ENCODE data around the gene NTM.

NTM gene

DNA sequence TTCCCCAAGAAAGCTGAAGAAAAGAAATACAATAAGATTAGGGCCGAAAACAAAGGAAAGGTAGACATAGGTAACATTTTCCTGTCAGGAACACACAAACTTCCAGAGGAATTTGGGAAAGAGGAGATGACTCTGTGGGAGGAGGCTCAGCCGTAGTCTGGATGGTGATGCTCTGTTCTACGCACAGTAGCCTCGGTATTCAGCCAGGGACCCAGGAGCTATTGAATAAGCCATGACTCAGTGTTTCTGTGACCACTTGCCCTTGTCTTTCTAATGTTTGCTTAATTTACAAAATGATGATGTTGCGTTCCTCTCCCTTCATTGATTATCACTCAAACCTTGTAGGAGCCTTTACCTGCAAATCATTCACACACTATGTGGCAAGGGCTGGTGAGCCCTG is 745.0 kb downstream of the NTM start:
- Histone ChIP-seq H3K9ac (ENCODE audit: low read length) (no peak overlapping the region), H3K79me2 (ENCODE audit: low read length) (no peaks in the 10 kb centered on the region), H3K4me2 (ENCODE audit: low read length) (no peak overlapping the region), H3K27me3 (ENCODE audit: low read depth, low read length) (peaks cover 25% of the 10 kb centered on the region), H3K4me3 (ENCODE audit: low read length) (no peak overlapping the region), H3K36me3 (replicated peaks; ENCODE audit: low read depth, low read length) (no peaks in the 10 kb centered on the region), H4K20me1 (ENCODE audit: insufficient read depth, low read length) (no peaks in the 10 kb centered on the region), H3K4me1 (ENCODE audit: low read length) (no peaks in the 10 kb centered on the region), H2AFZ (ENCODE audit: low read depth, low read length) (no peak overlapping the region), H3K27ac (ENCODE audit: low read length) (no peak overlapping the region), H3K9me3 (ENCODE audit: insufficient read depth, low read length) (no peaks in the 10 kb centered on the region)
- TF ChIP-seq EZH2phosphoT487 (IDR thresholded peaks at IDR 0.05; ENCODE audit: low read depth) = no peak

DNA sequence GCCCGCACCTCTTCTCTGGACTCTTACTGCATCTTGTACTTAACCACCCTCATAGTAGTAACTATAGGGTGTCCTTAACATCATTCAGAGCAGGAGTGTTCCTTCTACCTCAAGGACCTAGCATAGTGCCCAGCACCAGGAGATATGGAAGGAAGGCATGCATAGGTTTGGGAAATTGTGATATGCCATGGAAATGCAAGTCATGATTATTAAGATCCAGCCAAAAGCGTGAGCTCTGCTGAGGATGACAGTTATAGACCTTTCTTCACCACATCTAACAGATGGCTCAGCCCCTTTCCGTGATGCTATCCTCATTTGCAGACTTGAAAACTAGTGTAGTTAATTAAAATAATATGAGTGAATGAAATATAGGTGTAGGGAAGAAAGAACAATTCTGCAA is 746.1 kb downstream of the NTM start:
- H4K20me1 ChIP-seq (ENCODE audit: insufficient read depth, low read length) = no peaks in the 10 kb centered on the region
- no peak overlapping the region for H3K4me2 ChIP-seq (ENCODE audit: low read length)
- H2AFZ ChIP-seq (ENCODE audit: low read depth, low read length) = no peak overlapping the region
- no peak overlapping the region for H3K4me3 ChIP-seq (ENCODE audit: low read length)
- no peak overlapping the region for H3K9ac ChIP-seq (ENCODE audit: low read length)
- H3K27me3 ChIP-seq (ENCODE audit: low read depth, low read length) = peaks cover 24% of the 10 kb centered on the region
- no peaks in the 10 kb centered on the region for H3K36me3 ChIP-seq (replicated peaks; ENCODE audit: low read depth, low read length)
- H3K27ac ChIP-seq (ENCODE audit: low read length) = no peak overlapping the region
- no peaks in the 10 kb centered on the region for H3K4me1 ChIP-seq (ENCODE audit: low read length)
- H3K9me3 ChIP-seq (ENCODE audit: insufficient read depth, low read length) = no peaks in the 10 kb centered on the region
- H3K79me2 ChIP-seq (ENCODE audit: low read length) = no peaks in the 10 kb centered on the region
- TF ChIP-seq EZH2phosphoT487 (IDR thresholded peaks at IDR 0.05; ENCODE audit: low read depth) = no peak
- TF ChIP-seq, protein P1, sequence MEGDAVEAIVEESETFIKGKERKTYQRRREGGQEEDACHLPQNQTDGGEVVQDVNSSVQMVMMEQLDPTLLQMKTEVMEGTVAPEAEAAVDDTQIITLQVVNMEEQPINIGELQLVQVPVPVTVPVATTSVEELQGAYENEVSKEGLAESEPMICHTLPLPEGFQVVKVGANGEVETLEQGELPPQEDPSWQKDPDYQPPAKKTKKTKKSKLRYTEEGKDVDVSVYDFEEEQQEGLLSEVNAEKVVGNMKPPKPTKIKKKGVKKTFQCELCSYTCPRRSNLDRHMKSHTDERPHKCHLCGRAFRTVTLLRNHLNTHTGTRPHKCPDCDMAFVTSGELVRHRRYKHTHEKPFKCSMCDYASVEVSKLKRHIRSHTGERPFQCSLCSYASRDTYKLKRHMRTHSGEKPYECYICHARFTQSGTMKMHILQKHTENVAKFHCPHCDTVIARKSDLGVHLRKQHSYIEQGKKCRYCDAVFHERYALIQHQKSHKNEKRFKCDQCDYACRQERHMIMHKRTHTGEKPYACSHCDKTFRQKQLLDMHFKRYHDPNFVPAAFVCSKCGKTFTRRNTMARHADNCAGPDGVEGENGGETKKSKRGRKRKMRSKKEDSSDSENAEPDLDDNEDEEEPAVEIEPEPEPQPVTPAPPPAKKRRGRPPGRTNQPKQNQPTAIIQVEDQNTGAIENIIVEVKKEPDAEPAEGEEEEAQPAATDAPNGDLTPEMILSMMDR (IDR thresholded peaks at IDR 0.05; ENCODE audit: low read depth, low read length) = no peak

DNA sequence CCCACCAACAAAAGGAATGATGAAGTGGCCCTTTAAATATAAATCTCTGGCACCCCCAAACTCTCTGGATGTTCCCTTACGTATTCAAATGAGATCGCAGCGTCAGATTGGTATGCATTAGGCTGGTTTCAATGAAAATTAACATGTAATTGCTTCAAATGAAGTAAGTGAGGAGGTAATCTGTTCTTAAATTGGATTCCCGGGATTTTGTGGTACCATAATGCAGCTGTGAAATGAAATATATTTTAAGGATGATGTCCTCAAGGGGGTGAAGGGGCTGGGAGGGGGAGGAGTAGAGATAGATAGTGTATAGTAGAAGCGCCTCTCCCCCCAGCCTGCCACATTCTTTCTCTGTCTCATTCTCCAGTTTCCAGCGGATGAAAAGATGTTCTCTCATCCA is 748.2 kb downstream of the NTM start:
- TF ChIP-seq, protein P1 (IDR thresholded peaks at IDR 0.05; ENCODE audit: low read depth, low read length) = no peak
- TF ChIP-seq EZH2phosphoT487 (IDR thresholded peaks at IDR 0.05; ENCODE audit: low read depth) = no peak
- H3K27ac ChIP-seq (ENCODE audit: low read length) = no peak overlapping the region

DNA sequence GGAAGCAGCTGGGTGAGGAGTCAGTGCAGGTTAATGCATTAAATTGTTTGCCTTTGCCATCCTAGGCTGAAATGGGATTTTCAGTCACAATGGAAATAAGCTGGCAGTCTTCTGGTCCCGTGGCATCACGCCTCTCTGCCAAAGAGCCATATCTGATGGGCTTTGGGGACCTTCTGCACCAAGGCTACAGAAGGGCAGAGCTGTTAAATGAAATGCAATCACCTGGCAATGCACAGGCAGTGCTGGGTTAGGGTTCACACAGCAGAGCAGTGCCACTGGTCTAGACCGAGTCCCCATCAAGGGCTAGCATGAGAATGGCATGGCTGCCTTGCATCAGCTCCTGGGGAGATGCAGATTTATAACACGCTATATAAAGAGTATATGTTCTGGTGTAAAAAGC is 749.2 kb downstream of the NTM start:
- Histone ChIP-seq H3K9me3 (ENCODE audit: insufficient read depth, low read length) (no peaks in the 10 kb centered on the region), H3K9ac (ENCODE audit: low read length) (no peak overlapping the region), H4K20me1 (ENCODE audit: insufficient read depth, low read length) (no peaks in the 10 kb centered on the region), H3K4me1 (ENCODE audit: low read length) (no peaks in the 10 kb centered on the region), H2AFZ (ENCODE audit: low read depth, low read length) (no peak overlapping the region), H3K27ac (ENCODE audit: low read length) (no peak overlapping the region), H3K79me2 (ENCODE audit: low read length) (no peaks in the 10 kb centered on the region), H3K27me3 (ENCODE audit: low read depth, low read length) (peaks cover 37% of the 10 kb centered on the region), H3K4me2 (ENCODE audit: low read length) (no peak overlapping the region), H3K36me3 (replicated peaks; ENCODE audit: low read depth, low read length) (no peaks in the 10 kb centered on the region), H3K4me3 (ENCODE audit: low read length) (no peak overlapping the region)
- TF ChIP-seq EZH2phosphoT487 (IDR thresholded peaks at IDR 0.05; ENCODE audit: low read depth) = no peak
- TF ChIP-seq, protein P1 (IDR thresholded peaks at IDR 0.05; ENCODE audit: low read depth, low read length) = no peak

More for the DNA sequence above, 748.2 kb downstream of the NTM start:
- no peaks in the 10 kb centered on the region for H3K36me3 ChIP-seq (replicated peaks; ENCODE audit: low read depth, low read length)
- H3K4me1 ChIP-seq (ENCODE audit: low read length) = no peaks in the 10 kb centered on the region
- H3K4me3 ChIP-seq (ENCODE audit: low read length) = no peak overlapping the region
- H3K79me2 ChIP-seq (ENCODE audit: low read length) = no peaks in the 10 kb centered on the region
- no peak overlapping the region for H3K4me2 ChIP-seq (ENCODE audit: low read length)
- peaks cover 37% of the 10 kb centered on the region for H3K27me3 ChIP-seq (ENCODE audit: low read depth, low read length)
- no peak overlapping the region for H2AFZ ChIP-seq (ENCODE audit: low read depth, low read length)
- H4K20me1 ChIP-seq (ENCODE audit: insufficient read depth, low read length) = no peaks in the 10 kb centered on the region
- no peak overlapping the region for H3K9ac ChIP-seq (ENCODE audit: low read length)
- H3K9me3 ChIP-seq (ENCODE audit: insufficient read depth, low read length) = no peaks in the 10 kb centered on the region

DNA sequence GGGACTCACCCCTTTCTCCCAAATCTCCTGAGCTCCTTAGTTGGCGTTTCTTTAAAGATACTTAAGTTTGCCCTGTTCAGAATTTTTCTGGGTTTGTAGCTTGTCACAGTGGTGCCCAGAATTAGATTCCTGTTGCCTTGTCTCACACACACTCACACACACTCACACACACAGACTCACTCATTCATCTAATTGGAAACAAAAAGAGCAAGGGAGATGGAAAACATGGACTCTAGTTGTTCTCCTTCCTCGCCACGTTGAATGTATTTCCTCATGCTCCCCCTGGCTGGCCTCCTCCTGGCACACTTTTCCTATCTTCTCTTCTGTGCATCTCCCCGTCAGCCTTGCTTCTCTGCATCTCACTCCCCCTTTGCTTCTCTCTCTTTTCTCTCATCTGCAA is 752.3 kb downstream of the NTM start:
- Histone ChIP-seq H3K27me3 (ENCODE audit: low read depth, low read length) (peaks cover 30% of the 10 kb centered on the region), H3K4me3 (ENCODE audit: low read length) (no peak overlapping the region), H3K27ac (ENCODE audit: low read length) (no peak overlapping the region), H3K36me3 (replicated peaks; ENCODE audit: low read depth, low read length) (no peaks in the 10 kb centered on the region), H3K4me2 (ENCODE audit: low read length) (no peak overlapping the region), H3K4me1 (ENCODE audit: low read length) (0 out of 2 replicates have a peak, but pooled peaks cover 2% of the 10 kb centered on the region), H3K9ac (ENCODE audit: low read length) (no peak overlapping the region), H4K20me1 (ENCODE audit: insufficient read depth, low read length) (no peaks in the 10 kb centered on the region; the same call in 1 of the 2 replicates), H3K9me3 (ENCODE audit: insufficient read depth, low read length) (no peaks in the 10 kb centered on the region), H2AFZ (ENCODE audit: low read depth, low read length) (no peak overlapping the region), H3K79me2 (ENCODE audit: low read length) (no peaks in the 10 kb centered on the region)
- TF ChIP-seq EZH2phosphoT487 (IDR thresholded peaks at IDR 0.05; ENCODE audit: low read depth) = no peak
- TF ChIP-seq, protein P1 (IDR thresholded peaks at IDR 0.05; ENCODE audit: low read depth, low read length) = no peak

Measured in OCI-LY3 (cell line).